Endothelial cell (in vitro differentiated cells): ENCODE measurements around the gene FCRL3. TPM values are rescaled to one million over a fixed set of nuclear protein-coding genes. Genes with fewer than 3 reads are reported as not detected.

Experiments
- DNase-seq: peaks from one replicate; pipeline ENCODE4 v3.0.0; 2021; ENCODE audit warnings: low spot score
- H3K27ac Mint-ChIP-seq: one replicate; pipeline ENCODE4 v1.8.0; 2021; ENCODE audit warnings: mixed read lengths, inconsistent platforms; ENCODE audit not compliant: unreplicated experiment
- H3K27me3 Mint-ChIP-seq: one replicate; pipeline ENCODE4 v1.8.0; 2021; ENCODE audit warnings: mild to moderate bottlenecking, moderate library complexity, mixed read lengths, inconsistent platforms; ENCODE audit not compliant: unreplicated experiment
- H3K36me3 Mint-ChIP-seq: one replicate; pipeline ENCODE4 v1.8.0; 2021; ENCODE audit warnings: mild to moderate bottlenecking, low read depth, mixed read lengths, inconsistent platforms; ENCODE audit not compliant: unreplicated experiment
- H3K4me1 Mint-ChIP-seq: one replicate; pipeline ENCODE4 v1.8.0; 2021; ENCODE audit warnings: mild to moderate bottlenecking, mixed read lengths, inconsistent platforms; ENCODE audit not compliant: unreplicated experiment
- H3K4me3 Mint-ChIP-seq: one replicate; pipeline ENCODE4 v1.8.0; 2021; ENCODE audit warnings: mild to moderate bottlenecking, mixed read lengths, inconsistent platforms; ENCODE audit not compliant: unreplicated experiment
- H3K9me3 Mint-ChIP-seq: one replicate; pipeline ENCODE4 v1.8.0; 2021; ENCODE audit warnings: mixed read lengths, inconsistent platforms; ENCODE audit not compliant: unreplicated experiment
- CTCF ChIP-seq: fragments of 200-600 bp; sonication (generic); IDR thresholded peaks from one replicate; pipeline ENCODE4 v1.5.0; 2021; ENCODE audit warnings: antibody characterized with exemption; ENCODE audit not compliant: unreplicated experiment
- total RNA-seq: library from RNA; stranded (reverse); fragmentation: NEBNext Ultra II Directional; extraction: Animal tissue kit (Norgen Biotek cat#: 25700); gene quantifications from one replicate; pipeline ENCODE4 v1.2.1, GENCODE V29; 2021; ENCODE audit not compliant: unreplicated experiment

Gene FCRL3
- total RNA-seq, 1 donor from 2014 or later = not detected

- H3K36me3 Mint-ChIP-seq = no peaks in the 10 kb centered on the region
- no peaks in the 10 kb centered on the region for H3K27me3 Mint-ChIP-seq
- H3K4me1 Mint-ChIP-seq = no peaks in the 10 kb centered on the region
- no peak overlapping the region for H3K4me3 Mint-ChIP-seq
- H3K9me3 Mint-ChIP-seq = no peaks in the 10 kb centered on the region
- no peak for TF ChIP-seq CTCF
- DNase-seq = no peak
- no peak overlapping the region for H3K27ac Mint-ChIP-seq
Measured at GRCh38 chr1:157648317-157648716, 52.3 kb downstream of the FCRL3 start.

- no peak overlapping the region for H3K27ac Mint-ChIP-seq
- DNase-seq = no peak
- TF ChIP-seq CTCF = no peak
- H3K9me3 Mint-ChIP-seq = no peaks in the 10 kb centered on the region
- no peaks in the 10 kb centered on the region for H3K4me1 Mint-ChIP-seq
- no peaks in the 10 kb centered on the region for H3K36me3 Mint-ChIP-seq
- H3K4me3 Mint-ChIP-seq = no peak overlapping the region
- H3K27me3 Mint-ChIP-seq = no peaks in the 10 kb centered on the region
Measured at GRCh38 chr1:157646144-157646543, 54.4 kb downstream of the FCRL3 start.

GRCh38 chr1:157641177-157641576 is 59.4 kb downstream of the FCRL3 start:
- no peaks in the 10 kb centered on the region for H3K27me3 Mint-ChIP-seq
- no peaks in the 10 kb centered on the region for H3K9me3 Mint-ChIP-seq
- H3K27ac Mint-ChIP-seq = no peak overlapping the region
- no peak for DNase-seq
- no peak overlapping the region for H3K4me3 Mint-ChIP-seq
- TF ChIP-seq CTCF = no peak
- H3K36me3 Mint-ChIP-seq = no peaks in the 10 kb centered on the region
- H3K4me1 Mint-ChIP-seq = no peaks in the 10 kb centered on the region

GRCh38 chr1:157639800-157640199 is 60.8 kb downstream of the FCRL3 start:
- Mint-ChIP-seq H3K36me3 (no peaks in the 10 kb centered on the region), H3K4me3 (no peak overlapping the region), H3K4me1 (no peaks in the 10 kb centered on the region), H3K9me3 (no peaks in the 10 kb centered on the region), H3K27ac (no peak overlapping the region), H3K27me3 (no peaks in the 10 kb centered on the region)
- no peak for DNase-seq
- no peak for TF ChIP-seq CTCF

GRCh38 chr1:157628773-157629172 is 71.8 kb downstream of the FCRL3 start:
- Mint-ChIP-seq H3K4me1 (peaks cover 3% of the 10 kb centered on the region), H3K27me3 (peaks cover 4% of the 10 kb centered on the region), H3K27ac (no peak overlapping the region), H3K9me3 (no peaks in the 10 kb centered on the region), H3K4me3 (no peak overlapping the region), H3K36me3 (peaks cover 3% of the 10 kb centered on the region)
- TF ChIP-seq CTCF = no peak
- no peak for DNase-seq

Other genes with a start within 250 kb of the FCRL3 start
- not detected for gene FCRL5, start 148.3 kb downstream of the FCRL3 start, total RNA-seq
- gene FCRL4, start 102.7 kb downstream of the FCRL3 start, total RNA-seq = not detected
- gene FCRL2, start 76.4 kb upstream of the FCRL3 start, total RNA-seq = not detected
- not detected for gene FCRL1, start 119.4 kb upstream of the FCRL3 start, total RNA-seq
- gene CD5L, start 141.0 kb upstream of the FCRL3 start, total RNA-seq = not detected